Activated CD8-positive, alpha-beta memory T cell treated with anti-CD3 and anti-CD28 coated beads for 24 hours (primary cell): ENCODE measurements around the gene MYBPC2.
A peak's percentile ranks its signal among the peaks of the same experiment; 100 is the strongest.

Source experiments
- DNase-seq: peaks from one replicate; pipeline ENCODE4 v3.0.0-alpha.2; 2020

MYBPC2 gene

DNA sequence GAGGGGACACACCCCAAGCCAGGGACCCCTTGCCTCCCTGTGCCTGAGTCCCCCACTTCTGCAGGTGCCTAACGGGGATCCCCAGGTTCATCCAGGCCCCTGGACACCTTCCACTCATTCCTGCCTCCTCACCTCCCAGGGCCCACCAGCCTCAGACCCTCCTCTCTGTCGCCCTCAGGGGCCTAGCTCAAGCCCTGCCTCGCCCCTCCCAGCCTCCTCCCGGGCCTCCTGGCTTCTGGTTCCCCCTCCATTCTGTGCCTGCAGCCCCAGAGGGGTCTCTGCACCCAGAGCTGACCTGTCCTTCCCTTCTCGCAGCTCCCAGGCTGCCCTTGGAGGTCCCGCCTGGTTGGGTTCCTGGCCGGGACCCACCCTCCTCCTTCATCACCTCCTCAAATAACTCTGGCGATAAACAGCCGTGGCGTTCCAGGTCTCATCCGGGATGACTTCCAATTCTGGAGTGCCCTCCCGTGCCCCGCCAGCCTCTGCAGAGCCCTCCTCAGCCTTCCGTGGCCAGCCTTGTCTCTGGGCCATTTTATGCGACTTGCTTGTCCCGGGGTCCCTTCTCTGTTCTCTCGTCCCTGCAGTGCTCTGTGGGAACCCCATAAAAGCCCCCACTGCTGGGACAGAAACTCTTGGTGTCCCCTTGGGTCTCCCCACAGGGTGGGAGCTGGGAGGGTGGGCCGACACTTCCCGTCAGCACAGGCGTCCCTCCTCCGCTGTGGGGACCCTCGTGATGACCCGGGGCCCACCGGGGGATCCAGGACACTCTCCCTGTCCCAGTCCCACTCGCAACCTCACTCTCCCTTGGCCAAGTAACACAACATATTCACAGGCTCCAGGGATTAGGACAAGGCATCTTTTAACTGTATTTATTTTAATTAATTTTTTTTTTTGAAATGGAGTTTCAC is 69.1 kb downstream of the MYBPC2 start:
- no peak for DNase-seq

DNA sequence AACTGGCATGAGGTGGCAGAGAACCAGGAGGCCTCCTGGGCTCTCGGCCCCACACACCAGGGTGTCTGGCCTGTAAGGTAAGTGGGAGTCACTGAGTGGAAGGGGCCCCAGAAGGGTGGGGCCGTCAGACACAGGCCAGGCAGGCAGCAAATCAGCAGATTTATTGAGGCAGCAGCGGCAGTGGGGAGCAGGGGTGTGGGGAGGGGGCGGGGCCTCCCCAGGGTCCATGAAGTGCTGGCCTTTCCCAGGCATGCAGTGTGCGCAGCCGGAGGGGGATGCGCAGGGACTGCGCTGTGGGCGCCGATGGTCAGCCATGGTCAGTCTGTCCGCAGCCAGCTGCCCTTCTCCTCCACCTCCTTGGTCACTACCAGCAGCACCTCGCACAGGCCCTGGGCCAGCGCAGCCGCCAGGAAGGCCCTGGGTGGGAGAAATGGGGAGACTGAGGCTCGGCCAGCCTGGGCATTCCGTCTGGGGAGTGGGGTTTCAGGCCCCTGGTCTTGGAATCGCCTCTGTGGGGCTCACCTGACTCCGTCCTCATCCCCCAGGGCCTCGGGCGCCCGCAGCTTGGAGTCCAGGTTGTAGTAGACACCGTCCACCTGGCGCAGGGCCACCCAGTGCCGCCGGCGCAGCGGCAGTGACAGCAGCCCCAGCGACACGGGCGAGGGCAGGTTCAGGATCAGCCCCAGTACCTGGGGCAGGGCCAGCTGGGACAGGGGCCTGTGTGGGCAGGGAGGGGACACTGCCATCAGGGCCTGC is 73.3 kb downstream of the MYBPC2 start:
- no peak for DNase-seq

DNA sequence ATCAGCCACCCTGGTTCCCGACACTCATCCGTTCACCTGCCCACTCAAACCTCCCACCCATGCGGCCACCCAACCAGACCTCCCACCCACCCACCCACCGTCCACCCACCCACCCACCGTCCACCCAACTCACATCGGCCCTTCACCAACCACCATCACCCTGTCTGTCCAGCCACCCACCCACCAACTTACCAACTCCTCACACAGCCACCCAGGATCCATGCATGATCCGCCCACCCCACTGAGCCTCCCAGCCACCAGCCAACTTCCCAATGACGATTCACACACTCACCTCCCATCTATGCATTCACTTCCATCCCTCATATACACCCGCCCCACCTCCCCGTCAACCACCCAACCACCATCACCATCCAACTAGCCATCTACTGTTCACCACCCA is 74.0 kb downstream of the MYBPC2 start:
- no peak for DNase-seq

DNA sequence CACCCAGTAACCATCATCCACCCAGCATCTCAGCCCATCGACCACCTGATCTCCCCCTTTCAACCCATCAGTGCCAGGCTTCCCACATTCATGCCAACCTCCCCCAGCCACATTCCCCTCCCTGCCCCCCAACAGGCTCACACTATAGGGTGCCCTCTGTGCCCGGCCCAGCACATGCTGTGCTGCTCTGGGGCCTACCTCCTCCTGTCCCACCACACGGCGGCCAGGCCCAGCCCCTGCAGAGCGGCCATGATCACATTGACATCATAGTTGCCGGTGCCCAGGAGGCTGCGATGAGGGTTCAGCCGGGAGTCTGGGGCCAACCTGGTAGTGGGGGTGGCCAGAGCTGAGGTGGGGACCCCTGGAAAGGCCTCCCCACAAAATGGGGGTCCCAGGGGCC is 74.7 kb downstream of the MYBPC2 start:
- no peak for DNase-seq

DNA sequence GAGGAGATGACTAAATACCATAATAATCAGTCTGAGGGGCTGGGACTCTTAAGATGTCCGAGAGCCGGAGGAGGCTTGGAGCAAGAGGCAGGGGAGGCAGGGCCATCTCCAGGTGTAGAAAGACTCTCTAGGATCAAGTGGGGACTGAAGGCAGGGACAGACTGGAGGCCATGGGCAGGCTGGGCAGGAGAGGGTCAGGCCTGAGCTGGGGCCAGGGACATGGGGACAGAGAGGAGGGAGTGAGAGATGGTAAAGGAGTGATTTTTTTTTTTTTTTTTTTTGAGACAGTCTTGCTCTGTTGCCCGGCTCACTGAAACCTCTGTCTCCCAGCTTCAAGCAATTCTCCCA is 76.1 kb downstream of the MYBPC2 start:
- DNase-seq = no peak

DNA sequence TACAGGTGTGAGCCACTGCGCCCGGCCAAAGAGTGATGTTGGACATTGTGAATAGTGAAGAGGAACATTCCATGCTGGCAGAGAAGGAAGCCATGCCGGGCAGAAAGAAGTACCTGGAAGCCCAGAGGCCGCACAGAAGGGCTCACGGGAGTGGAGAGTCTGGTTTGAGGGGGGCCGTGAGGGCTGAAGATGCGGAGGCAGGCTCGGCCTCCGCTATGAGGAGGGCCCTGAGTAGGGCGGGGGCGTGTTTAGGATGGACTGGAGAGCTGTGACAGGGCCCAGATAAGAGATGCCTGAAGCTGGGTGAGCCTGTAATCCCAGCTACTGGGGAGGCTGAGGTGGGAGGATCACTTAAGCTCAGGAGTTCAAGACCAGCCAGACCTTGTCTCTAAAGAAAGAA is 76.7 kb downstream of the MYBPC2 start:
- no peak for DNase-seq

DNA sequence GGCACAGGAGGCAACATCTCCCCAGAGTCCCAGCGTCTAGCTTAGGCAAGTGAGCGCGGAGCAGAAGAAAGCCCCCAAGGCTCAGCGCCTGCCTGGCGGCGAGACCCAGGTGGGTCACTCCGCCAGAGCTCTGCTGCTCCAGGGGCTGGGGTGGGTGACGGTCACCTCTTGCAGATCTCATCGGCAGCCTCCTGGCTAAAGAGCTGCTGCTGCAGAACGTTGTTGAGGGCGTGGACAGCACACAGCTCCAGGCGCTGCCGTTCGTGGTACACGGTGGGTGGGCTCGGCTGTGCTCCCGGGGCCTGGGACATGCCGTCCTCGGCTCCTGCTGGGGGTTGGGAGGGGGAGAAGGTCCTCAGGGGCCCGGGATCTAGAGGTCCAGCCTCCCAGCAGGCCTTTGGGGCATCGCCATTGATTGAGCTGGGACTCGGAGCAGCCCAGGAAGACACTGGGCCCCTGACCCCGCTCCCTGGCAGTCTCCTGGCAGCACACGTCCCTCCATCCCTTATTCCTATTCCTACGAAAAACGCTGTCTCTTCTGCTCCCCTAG is 77.5 kb downstream of the MYBPC2 start:
- no peak for DNase-seq

DNA sequence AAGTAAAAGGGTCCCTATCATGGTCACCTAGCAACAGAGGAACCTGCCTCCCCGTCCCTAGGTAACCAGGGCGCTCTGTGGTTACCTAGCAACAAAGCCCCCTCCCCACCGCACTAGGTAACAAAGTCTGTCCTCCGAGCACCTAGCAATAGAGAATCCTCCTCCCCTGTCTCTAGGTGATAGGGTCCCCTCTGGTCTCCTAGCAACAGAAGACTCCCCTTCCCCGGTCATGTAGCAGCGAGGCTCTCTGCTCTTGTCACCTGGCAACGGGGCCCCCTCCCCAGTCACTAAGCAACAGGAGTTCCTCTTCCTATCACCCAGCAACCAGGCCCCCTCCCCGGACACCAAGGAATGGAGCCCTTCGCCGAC is 78.0 kb downstream of the MYBPC2 start:
- DNase-seq = no peak

DNA sequence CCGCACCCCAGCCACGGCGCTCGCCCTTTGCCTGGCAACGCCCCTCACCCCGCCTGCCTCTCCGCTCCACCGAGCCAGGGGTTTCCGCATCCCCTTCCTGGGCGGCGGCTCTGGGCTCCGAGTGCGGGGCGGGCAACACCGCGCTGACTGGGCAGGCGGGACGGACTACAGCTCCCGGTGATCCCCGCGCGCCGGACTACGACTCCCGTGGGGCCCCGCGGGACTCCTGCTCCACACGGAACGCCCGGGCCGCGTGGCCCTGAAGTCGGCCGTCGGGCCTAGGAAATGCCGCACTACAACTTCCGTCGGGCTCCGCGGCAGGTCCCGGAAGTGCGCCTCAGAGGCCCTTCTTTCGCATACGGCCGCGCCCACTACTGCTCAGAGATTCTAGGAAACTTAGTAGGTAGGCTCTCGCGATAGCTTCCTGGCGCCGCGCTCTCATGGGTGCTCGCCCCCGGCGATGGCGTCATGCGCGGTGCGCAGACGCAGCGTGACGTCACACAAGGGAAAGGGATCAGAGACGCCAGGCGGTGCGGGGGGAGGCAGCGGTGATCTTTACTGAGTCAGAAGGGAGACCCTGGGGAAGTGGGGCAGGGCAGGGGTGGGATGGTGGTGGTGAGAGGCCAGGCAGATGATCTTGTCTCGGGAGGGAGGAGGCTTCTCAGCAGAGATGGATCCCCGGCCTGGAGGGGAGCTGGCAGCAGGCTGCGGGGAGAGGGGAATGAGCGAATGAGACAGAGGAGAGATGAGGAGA is 78.6 kb downstream of the MYBPC2 start, which contains the start of gene JOSD2:
Gene JOSD2 (minus strand): TSS at position 123 of the 754 bp plus-strand sequence. CDS start 760 bp downstream, outside the sequence.
- DNase-seq = peak; percentile 97

DNA sequence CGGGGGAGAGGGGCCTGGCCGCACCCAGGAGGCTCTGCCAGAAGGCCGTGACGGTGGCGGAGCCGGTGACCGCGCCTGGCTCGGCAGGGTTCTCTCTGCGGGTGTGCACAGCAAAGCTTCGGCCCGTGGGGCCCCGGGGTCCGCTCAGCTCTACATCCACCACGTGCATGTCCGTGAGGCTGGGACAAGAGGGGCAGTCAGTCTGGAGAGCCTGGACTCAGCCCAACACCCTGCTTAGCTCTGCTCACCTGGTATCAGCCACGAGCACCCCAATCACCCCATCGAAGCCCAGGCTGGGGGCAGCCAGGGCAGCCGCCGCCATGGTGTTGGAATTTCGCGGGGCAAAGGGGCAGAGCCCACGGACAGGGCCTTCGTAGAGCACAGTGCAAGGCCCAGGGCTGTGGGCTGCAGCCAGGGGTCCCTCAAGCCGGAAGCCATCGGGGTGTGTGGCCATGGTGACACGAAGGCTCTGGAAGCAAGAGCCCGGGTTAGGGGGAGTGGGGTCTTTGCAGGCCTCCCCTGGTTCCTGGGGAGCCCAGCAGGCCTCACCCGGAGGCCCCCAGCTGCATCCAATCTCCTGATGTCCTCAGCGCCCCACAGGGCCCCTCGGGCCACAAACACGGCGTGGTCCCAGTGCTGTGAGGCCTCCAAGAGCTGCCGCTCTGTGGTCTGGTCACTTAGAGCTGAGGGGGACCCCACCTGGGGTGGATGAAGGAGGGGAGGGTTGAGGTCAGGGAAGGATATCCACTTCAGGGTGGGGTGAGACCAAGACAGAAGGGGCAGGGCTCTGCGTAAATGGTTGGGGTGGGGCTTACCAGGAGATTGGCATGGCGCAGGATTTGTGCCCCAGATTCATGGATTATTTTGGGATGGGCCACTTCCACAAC is 79.7 kb downstream of the MYBPC2 start:
- no peak for DNase-seq

DNA sequence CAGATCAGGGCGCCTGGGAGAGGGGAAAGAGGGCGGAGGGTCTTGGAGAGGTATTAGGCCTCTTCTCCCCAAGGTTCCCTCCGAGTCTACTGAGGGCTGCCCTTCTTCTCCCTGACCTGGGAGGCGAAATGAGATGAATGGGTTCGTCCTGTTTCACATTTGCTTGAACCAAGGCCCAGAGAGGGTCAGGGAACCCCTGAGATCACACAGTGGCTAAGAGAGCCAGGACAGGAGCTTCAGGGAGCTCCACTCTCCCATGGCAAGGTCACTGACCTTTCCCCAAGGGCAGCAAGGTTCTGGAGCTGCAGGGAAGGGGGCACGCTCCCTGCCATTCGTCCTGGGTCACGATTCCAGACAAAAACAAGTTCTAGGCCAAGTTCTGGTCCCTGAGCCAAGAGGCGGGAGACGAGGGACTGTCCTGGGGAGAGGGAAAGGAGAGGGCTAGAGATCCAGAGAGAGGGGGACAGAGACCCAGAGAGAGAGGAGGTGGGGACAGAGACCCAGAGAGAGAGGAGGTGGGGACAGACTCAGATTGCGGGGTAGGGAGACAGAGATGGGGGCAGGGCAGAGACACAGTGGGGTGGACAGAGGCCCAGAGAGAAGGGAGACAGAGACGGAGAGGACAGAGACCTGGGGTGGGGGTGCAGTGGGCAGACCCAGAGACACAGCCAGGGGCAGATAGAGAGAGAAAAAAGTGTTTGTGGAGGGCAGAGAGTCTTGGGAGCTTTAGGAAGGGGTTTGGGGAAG is 80.5 kb downstream of the MYBPC2 start:
- no peak for DNase-seq

DNA sequence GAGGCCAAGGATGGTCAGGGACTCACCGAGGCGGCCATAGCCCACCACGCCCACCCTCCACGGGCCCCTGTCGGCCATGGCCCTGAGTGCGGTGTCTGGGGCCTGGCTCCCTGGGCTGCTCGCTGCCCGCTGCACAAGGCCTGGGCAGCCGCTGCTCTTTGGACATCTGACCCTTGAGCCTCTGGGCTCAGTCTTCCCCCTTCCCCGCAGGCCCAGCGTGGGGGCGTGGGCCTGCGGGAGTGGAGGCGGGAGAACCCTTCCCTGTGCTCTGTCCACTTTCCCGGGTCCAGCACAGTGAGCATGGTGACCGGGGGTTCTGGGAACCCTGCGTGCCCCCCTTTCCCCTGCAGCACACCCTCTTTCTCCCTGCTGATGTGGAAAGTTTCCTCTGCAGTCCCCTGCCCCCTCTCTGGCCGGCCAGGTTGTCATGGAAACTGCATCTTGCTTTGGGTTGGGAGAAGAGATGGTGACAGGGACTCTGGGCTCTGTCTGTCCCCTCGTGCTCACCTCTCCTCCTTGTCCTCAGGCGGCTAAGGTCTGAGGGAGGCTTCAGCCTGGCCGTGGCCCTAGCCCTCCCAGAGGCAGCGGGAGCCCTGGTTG is 81.2 kb downstream of the MYBPC2 start, which contains the start of gene ASPDH:
Gene ASPDH (minus strand): TSS at position 168 of the 600 bp plus-strand sequence. CDS start 90 bp downstream, at position 78.
- DNase-seq = no peak

DNA sequence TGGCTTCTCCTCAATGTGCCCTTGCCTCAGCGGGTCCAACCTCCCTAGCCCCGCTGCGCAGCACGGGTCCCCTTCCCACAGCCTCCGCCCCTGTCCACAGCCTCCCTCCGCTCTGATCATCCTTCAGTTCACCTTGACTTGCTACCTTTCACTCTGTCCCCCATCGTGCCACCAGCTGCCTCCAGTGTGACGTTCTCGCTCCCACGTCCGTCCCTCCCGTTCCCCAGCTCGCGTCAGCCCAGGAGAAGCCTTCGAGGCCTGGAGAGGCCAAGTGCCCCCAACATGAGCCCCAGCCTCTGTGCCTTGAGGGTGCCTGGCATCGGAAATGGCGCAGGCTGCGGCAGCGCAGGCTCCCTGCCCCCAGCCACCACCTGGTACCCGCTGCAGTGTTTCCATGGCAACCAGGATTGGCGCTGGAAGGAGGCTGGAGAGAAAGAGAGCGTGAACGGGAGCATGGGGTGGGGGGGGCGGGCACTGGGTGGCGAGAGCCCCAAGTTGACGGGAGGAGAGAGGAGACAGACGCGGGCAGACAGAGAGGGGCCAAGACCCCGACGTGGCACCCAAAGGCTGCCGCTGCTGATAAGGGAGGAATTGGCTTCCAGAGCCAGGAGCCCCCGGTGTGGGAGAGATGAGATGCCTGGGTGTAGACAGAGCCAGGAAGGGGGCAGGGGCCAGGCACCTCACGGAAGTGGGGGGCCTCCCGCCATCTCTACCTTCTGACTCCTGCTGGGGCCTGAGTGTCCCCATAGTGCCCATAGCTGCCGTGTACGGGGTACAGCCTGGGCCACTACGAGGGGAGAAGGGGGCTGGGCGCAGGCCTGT is 81.9 kb downstream of the MYBPC2 start:
- no peak for DNase-seq

DNA sequence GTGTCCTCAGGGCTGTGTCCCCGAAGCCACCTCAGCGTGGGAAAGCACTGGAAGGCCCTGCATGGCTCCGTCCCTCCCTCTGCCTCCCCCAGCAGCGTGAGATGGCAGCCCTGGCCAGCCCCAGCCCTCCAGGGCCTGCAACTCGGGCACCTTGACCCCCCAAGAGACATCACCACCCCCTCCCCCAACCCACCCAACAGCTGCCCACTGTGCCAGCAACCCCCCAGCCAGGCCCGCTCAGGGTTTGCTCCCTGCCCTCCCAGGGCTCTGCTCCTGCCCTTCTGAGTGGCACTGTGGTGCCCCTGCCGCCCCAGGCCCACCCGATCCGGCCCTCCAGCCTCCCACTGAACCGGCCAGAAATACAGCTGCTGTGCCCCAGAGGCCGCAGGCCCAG is 82.5 kb downstream of the MYBPC2 start:
- no peak for DNase-seq
